Neural cell (in vitro differentiated cells): ENCODE results near the gene ZNF132. TPM values are rescaled to one million over a fixed set of nuclear protein-coding genes. Genes with fewer than 3 reads are reported as not detected.

Experiments
- H2AFZ ChIP-seq: fragments of 200-600, 300-800 bp; sonication (generic), shearing (Covaris generic); 2 replicates; pipeline ENCODE4 v1.6.0; 2014; ENCODE audit warnings: low read depth, mild to moderate bottlenecking, antibody characterized with exemption, low read length, moderate library complexity
- H3F3A ChIP-seq: fragments of 200-600 bp; shearing (Covaris generic); 2 replicates; pipeline ENCODE4 v1.6.1; 2016; ENCODE audit warnings: mild to moderate bottlenecking, moderate library complexity, mixed read lengths, antibody characterized with exemption, low read length; ENCODE audit not compliant: insufficient read depth, poor library complexity, severe bottlenecking
- H3K27ac ChIP-seq: fragments of 200-600, 300-800 bp; sonication (generic), shearing (Covaris generic); 2 replicates; pipeline ENCODE4 v1.5.1; 2014; ENCODE audit warnings: mild to moderate bottlenecking, low read length, moderate library complexity
- H3K27me3 ChIP-seq: fragments of 300-800, 200-600 bp; sonication (generic), shearing (Covaris generic); 2 replicates; pipeline ENCODE4 v1.6.0; 2014; ENCODE audit warnings: mild to moderate bottlenecking, low read depth, low read length, moderate library complexity; ENCODE audit not compliant: insufficient read depth
- H3K36me3 ChIP-seq: fragments of 300-800, 200-600 bp; sonication (generic), shearing (Covaris generic); 2 replicates; pipeline ENCODE4 v1.5.1; 2014; ENCODE audit warnings: mild to moderate bottlenecking, antibody characterized with exemption, low read length, moderate library complexity; ENCODE audit not compliant: insufficient read depth
- H3K4me2 ChIP-seq: fragments of 300-800, 200-600 bp; sonication (generic), shearing (Covaris generic); 2 replicates; pipeline ENCODE4 v1.6.0; 2014; ENCODE audit warnings: mild to moderate bottlenecking, low read length
- H3K4me3 ChIP-seq: fragments of 300-800, 200-600 bp; sonication (generic), shearing (Covaris generic); 2 replicates; pipeline ENCODE4 v1.5.1; 2014; ENCODE audit warnings: mild to moderate bottlenecking, low read length, moderate library complexity
- H3K79me2 ChIP-seq: fragments of 200-600 bp; shearing (Covaris generic); replicated peaks from 2 replicates; pipeline ENCODE4 v1.6.0; 2014; ENCODE audit warnings: mild to moderate bottlenecking, low read length, moderate library complexity; ENCODE audit not compliant: insufficient read depth
- H3K9ac ChIP-seq: fragments of 300-800, 200-600 bp; sonication (generic), shearing (Covaris generic); 2 replicates; pipeline ENCODE4 v1.6.1; 2016; ENCODE audit warnings: mild to moderate bottlenecking, low read length, mixed read lengths
- H3K9me2 ChIP-seq: fragments of 200-600 bp; shearing (Covaris generic); 2 replicates; pipeline ENCODE4 v1.6.1; 2016; ENCODE audit warnings: mild to moderate bottlenecking, low read length, mixed read lengths; ENCODE audit not compliant: insufficient read depth
- H3K9me3 ChIP-seq: fragments of 200-600, 300-800 bp; sonication (generic), shearing (Covaris generic); 2 replicates; pipeline ENCODE4 v1.6.1; 2016; ENCODE audit warnings: mild to moderate bottlenecking, mixed run types, low read length, moderate library complexity, mixed read lengths
- H4K20me1 ChIP-seq: fragments of 200-600 bp; shearing (Covaris generic); 2 replicates; pipeline ENCODE4 v1.6.1; 2016; ENCODE audit warnings: mild to moderate bottlenecking, mixed run types; ENCODE audit not compliant: insufficient read depth
- CTCF ChIP-seq: fragments of 450-650 bp; IDR thresholded peaks from 2 replicates; pipeline ENCODE4 v1.5.1; 2014; ENCODE audit warnings: antibody characterized with exemption, mild to moderate bottlenecking, moderate library complexity; ENCODE audit not compliant: poor library complexity, severe bottlenecking
- EP300 ChIP-seq: fragments of 450-650 bp; conservative IDR thresholded peaks from 2 replicates; pipeline ENCODE4 v1.6.1; 2014; ENCODE audit warnings: antibody characterized with exemption, mild to moderate bottlenecking, moderate library complexity; ENCODE audit not compliant: poor library complexity, severe bottlenecking
- EZH2 ChIP-seq: fragments of 200-600, 300-800 bp; shearing (Covaris generic), sonication (generic); IDR thresholded peaks from 2 replicates; pipeline ENCODE4 v1.6.1; 2014; ENCODE audit warnings: antibody characterized with exemption, low read length, borderline replicate concordance, mild to moderate bottlenecking; ENCODE audit not compliant: insufficient read depth, poor library complexity, severe bottlenecking
- MXI1 ChIP-seq: fragments of 450-650 bp; conservative IDR thresholded peaks from 2 replicates; pipeline ENCODE4 v1.6.1; 2014; ENCODE audit warnings: antibody characterized with exemption, mild to moderate bottlenecking; ENCODE audit not compliant: poor library complexity, severe bottlenecking
- POLR2AphosphoS5 ChIP-seq: IDR thresholded peaks from 2 replicates; pipeline ENCODE4 v1.6.1; 2012
- RAD21 ChIP-seq: fragments of 450-650 bp; conservative IDR thresholded peaks from 2 replicates; pipeline ENCODE4 v1.6.1; 2014; ENCODE audit warnings: antibody characterized with exemption, mild to moderate bottlenecking, moderate library complexity
- SMC3 ChIP-seq: fragments of 450-650 bp; conservative IDR thresholded peaks from 2 replicates; pipeline ENCODE4 v1.6.1; 2014; ENCODE audit warnings: antibody characterized with exemption, mild to moderate bottlenecking, moderate library complexity; ENCODE audit not compliant: poor library complexity
- TAF1 ChIP-seq: IDR thresholded peaks from 2 replicates; pipeline ENCODE4 v1.6.1; 2012; ENCODE audit warnings: low read depth
- polyA plus RNA-seq: library from polyadenylated mRNA; depleted of rRNA; stranded (reverse); fragments of >200 nt; gene quantifications from 2 replicates; pipeline ENCODE4 v1.2.3, GENCODE V29; 2014
- TF ChIP-seq, protein P1 (sequence below): IDR thresholded peaks from 2 replicates; pipeline ENCODE4 v1.6.1; 2012; ENCODE audit warnings: borderline replicate concordance

Gene ZNF132
- polyA plus RNA-seq, 1 donor from 2014 or later, result 0.77 TPM

GRCh38 chr19:58460039-58460438, 20.1 kb upstream of the ZNF132 start:
- no peaks in the 10 kb centered on the region for H3K9me2 ChIP-seq
- no peak overlapping the region for H3K4me2 ChIP-seq
- no peak overlapping the region for H3K27ac ChIP-seq
- no peaks in the 10 kb centered on the region for H3K36me3 ChIP-seq
- H3K9me3 ChIP-seq, result no peaks in the 10 kb centered on the region
- no peak for TF ChIP-seq SMC3
- no peak for TF ChIP-seq POLR2AphosphoS5
- TF ChIP-seq EZH2, result no peak
- TF ChIP-seq EP300, result no peak
- no peak for TF ChIP-seq TAF1
- no peak for TF ChIP-seq MXI1
- TF ChIP-seq, protein P1, sequence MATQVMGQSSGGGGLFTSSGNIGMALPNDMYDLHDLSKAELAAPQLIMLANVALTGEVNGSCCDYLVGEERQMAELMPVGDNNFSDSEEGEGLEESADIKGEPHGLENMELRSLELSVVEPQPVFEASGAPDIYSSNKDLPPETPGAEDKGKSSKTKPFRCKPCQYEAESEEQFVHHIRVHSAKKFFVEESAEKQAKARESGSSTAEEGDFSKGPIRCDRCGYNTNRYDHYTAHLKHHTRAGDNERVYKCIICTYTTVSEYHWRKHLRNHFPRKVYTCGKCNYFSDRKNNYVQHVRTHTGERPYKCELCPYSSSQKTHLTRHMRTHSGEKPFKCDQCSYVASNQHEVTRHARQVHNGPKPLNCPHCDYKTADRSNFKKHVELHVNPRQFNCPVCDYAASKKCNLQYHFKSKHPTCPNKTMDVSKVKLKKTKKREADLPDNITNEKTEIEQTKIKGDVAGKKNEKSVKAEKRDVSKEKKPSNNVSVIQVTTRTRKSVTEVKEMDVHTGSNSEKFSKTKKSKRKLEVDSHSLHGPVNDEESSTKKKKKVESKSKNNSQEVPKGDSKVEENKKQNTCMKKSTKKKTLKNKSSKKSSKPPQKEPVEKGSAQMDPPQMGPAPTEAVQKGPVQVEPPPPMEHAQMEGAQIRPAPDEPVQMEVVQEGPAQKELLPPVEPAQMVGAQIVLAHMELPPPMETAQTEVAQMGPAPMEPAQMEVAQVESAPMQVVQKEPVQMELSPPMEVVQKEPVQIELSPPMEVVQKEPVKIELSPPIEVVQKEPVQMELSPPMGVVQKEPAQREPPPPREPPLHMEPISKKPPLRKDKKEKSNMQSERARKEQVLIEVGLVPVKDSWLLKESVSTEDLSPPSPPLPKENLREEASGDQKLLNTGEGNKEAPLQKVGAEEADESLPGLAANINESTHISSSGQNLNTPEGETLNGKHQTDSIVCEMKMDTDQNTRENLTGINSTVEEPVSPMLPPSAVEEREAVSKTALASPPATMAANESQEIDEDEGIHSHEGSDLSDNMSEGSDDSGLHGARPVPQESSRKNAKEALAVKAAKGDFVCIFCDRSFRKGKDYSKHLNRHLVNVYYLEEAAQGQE, result no peak
- no peak for TF ChIP-seq CTCF
- TF ChIP-seq RAD21, result no peak
- H3K27me3 ChIP-seq, result no peaks in the 10 kb centered on the region
- H3K4me3 ChIP-seq, result no peak overlapping the region
- no peaks in the 10 kb centered on the region for H3F3A ChIP-seq
- H4K20me1 ChIP-seq, result no peaks in the 10 kb centered on the region
- H2AFZ ChIP-seq, result no peak overlapping the region
- no peaks in the 10 kb centered on the region for H3K79me2 ChIP-seq
- no peak overlapping the region for H3K9ac ChIP-seq

DNA sequence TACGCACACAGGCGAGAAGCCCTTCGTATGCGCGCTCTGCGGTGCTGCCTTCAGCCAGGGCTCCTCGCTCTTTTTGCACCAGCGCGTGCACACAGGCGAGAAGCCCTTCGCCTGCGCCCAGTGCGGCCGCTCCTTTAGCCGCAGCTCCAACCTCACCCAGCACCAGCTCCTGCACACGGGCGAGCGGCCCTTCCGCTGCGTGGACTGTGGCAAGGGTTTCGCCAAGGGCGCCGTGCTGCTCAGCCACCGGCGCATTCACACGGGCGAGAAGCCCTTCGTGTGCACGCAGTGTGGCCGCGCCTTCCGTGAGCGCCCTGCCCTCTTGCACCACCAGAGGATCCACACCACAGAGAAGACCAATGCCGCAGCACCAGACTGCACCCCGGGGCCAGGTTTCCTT, 16.2 kb upstream of the ZNF132 start:
- Histone ChIP-seq H3K4me2 (no peak overlapping the region), H3K27ac (no peak overlapping the region), H3K9me2 (no peaks in the 10 kb centered on the region), H3K36me3 (no peaks in the 10 kb centered on the region), H3K27me3 (no peaks in the 10 kb centered on the region), H3F3A (no peaks in the 10 kb centered on the region), H3K79me2 (no peaks in the 10 kb centered on the region), H3K9me3 (no peaks in the 10 kb centered on the region), H4K20me1 (no peaks in the 10 kb centered on the region), H3K4me3 (no peak overlapping the region), H2AFZ (no peak overlapping the region), H3K9ac (no peak overlapping the region)
- TF ChIP-seq RAD21 (no peak), EZH2 (no peak), SMC3 (no peak), CTCF (no peak), EP300 (no peak), TAF1 (no peak)
- TF ChIP-seq, protein P1, result no peak
